GM03348 (cell line): ENCODE measurements around the gene CYBA.
A peak's percentile ranks its signal among the peaks of the same experiment; 100 is the strongest.

Experiments used
- DNase-seq: peaks from one replicate; pipeline ENCODE4 v3.0.0; 2012; ENCODE audit warnings: low spot score

CYBA gene

DNA sequence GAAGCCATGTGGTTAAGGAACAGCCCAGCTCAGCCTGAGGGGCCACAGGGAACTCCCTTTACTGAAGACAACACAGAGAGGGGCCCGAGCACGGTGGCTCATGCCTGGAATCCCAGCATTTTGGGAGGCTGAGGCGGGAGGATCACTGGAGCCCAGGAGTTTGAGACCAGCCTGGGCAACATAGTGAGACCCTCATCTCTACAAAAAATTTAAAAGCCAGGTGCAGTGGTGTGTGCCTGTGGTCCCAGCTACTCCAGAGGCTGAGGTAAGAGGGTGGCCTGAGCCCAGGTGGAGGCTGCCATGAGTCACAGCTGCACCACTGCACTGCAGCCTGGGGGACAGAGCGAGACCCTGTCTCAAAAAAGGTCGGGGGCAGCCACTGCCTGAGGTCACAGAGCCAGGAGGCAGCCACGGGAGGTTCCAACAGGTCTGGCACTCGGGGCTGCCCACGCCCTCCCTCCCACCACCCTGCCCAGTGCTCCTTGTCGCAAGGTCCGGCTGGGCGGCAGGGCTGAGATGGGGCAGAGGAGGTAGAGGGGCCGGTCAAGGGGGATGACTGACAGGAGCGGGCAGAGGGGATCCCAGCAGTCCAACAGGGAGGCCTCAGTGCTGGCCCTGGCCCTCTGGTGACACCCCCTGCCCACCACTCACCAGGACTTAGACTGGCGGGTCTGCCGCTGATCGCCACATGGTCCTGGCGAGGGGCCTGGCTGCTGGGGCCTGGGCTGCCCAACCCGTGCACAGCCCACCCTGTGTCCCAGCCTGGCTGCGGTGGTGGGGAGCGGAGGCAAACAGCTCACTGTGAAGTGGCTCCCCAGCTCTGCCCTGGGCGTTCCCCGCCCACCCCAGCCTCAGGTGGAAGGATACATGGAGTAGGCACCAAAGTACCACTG lies 3.4 kb downstream of the CYBA start:
- no peak for DNase-seq

DNA sequence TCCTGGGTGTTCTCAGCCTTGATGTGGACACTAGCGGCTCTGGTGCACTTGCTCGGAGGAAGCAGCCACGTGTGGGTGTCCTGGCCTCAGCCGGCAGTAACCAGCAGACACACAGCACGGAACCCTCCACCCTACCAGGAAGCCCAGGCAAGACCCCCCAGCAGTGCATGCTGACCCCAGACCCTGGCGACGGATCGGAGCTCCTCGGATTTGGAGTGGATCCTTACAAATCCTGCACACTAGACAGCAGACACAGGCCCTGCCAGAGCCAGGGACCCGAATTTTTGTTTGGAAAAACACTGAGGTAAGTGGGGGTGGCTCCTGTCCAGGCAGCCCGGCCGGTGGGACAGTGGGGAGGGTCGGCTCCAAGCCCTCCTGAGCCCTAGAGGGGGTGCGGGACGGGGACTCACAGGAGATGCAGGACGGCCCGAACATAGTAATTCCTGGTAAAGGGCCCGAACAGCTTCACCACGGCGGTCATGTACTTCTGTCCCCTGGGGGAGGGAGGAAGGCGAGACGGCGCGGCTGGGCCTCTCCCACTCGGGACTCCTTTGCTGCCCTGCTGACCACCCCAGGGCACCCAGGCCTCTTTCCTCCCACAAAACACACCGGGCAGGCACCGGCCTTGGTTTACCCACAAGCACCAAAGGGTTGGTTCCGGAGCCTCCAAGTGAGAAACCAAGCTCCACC lies 4.4 kb downstream of the CYBA start:
- DNase-seq, result no peak

DNA sequence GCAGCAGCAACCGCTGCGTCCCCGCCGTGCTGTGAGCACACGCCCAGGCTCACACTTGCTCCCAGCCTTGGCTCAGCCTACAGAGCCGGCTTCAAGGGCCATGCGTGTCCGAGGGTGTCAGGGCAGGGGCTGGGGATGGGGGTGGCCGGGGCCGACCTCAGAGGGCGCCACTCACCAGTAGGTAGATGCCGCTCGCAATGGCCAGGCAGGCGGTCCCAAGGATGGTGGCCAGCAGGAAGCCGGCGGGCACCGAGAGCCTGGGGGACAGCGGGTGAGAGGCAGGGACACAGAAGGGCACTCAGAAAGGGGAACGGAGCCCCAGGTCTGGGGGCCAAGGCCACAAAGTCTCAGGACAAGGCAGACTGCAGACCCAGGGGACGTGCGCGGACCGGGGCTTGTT lies 4.9 kb downstream of the CYBA start:
- no peak for DNase-seq

DNA sequence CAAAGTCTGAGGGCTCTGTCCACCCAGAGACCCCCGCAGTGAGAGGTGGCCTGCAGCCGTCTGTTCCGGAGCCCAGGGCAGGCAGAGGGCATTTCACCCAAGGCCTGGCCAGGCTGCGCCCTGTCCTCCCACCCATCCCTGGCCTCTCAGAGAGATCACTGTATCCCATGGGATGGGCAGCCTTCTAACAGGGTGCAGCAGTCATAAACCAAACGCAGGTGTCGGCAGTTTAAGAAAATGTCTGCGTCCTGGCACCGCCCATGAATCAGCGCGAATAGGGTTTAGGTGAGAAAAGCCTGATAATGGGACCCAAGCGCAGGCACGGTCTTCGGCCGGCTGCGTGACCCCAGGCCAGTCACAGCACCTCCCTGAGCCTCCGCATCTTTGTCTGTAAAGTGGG lies 5.4 kb downstream of the CYBA start:
- no peak for DNase-seq

DNA sequence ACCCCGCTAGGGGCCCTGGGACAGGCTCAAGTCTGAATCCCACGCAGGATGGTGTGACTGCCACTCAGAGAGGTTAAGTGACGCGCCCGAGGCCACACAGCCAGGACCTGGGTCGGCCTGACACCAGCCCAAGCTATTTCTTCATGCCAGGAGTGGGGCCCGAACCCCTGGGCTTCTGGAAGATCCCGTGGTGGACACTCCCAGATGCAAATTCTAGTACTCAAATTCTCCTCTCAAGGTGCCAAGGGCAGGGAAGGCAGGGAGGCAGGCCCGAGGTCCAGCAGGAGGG lies 7.3 kb downstream of the CYBA start:
- DNase-seq, result no peak

DNA sequence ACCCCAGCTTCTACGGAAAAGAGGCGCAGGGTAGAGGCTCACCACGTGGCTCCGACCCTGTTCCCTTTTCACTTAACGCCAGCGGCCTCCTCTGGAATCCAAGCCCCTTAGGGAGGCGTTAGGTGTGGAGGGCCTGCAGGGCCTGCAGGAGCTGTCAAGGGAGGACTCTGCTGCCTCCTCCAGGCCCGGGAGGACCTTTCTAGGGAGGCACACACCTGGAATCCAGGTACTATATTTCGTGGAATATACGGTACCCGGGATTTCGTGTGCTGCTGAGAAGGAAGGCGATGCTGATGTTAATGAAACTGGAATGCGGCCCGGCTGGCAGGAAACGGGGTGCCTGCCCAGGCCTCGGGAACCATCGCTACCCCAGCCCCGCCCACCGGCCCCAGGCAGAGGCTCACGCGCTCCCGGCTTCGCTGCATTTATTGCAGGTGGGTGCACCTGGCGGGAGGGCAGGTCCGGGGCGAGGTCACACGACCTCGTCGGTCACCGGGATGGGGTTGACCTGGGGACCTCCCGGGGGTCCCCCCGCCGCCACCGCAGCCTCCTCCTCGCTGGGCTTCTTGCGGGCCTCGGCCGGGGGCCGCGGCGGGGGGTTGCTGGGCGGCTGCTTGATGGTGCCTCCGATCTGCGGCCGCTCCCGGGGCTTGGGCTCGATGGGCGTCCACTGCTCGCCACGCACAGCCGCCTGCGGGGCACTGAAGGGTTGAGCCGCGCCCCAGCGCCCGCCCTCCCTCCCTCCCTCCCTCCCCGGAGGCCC lies 7.8 kb downstream of the CYBA start:
- no peak for DNase-seq

DNA sequence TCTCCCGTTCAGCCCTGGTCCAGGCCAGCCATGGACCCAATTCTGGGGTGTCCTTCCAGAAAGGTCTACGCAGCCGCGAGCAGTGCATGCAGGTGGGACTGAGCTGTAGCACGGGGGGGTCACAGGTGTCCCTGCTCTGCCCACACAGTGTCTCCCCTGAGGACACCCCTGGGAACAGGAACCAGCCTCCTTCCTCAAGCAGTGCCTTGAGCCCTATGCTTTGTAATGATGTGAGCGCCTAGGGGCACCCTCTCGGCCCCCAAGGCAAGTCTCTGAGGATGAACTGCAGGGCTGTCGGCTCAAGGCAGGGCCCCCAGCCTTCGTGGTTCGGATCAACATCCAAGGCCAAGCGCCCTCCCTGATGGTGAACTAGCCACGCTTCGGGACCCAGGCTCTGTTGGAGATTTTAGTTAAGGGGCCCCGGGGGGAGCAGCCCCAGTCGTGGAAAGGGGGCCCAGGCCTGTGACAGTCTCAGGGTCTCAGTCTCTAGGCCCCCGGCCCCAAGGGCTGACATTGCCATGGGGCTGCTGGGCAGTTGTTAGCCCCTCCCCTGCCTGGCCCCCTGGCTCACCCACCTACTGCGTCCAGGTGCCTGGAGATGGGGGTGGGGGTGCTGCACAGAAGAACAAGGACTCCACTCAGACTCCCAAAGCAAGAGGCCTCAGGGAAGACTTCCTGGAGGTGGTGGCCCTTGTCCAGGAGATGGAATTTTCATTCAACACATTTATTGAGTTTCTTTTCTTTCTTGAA lies 10.2 kb downstream of the CYBA start:
- no peak for DNase-seq

DNA sequence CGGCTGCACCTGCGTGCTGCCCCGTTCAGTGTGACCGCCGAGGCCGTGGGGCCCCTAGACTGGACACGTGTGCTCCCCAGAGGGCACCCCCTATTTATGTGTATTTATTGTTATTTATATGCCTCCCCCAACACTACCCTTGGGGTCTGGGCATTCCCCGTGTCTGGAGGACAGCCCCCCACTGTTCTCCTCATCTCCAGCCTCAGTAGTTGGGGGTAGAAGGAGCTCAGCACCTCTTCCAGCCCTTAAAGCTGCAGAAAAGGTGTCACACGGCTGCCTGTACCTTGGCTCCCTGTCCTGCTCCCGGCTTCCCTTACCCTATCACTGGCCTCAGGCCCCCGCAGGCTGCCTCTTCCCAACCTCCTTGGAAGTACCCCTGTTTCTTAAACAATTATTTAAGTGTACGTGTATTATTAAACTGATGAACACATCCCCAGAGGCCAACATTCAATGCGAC lies 10.8 kb downstream of the CYBA start:
- no peak for DNase-seq

DNA sequence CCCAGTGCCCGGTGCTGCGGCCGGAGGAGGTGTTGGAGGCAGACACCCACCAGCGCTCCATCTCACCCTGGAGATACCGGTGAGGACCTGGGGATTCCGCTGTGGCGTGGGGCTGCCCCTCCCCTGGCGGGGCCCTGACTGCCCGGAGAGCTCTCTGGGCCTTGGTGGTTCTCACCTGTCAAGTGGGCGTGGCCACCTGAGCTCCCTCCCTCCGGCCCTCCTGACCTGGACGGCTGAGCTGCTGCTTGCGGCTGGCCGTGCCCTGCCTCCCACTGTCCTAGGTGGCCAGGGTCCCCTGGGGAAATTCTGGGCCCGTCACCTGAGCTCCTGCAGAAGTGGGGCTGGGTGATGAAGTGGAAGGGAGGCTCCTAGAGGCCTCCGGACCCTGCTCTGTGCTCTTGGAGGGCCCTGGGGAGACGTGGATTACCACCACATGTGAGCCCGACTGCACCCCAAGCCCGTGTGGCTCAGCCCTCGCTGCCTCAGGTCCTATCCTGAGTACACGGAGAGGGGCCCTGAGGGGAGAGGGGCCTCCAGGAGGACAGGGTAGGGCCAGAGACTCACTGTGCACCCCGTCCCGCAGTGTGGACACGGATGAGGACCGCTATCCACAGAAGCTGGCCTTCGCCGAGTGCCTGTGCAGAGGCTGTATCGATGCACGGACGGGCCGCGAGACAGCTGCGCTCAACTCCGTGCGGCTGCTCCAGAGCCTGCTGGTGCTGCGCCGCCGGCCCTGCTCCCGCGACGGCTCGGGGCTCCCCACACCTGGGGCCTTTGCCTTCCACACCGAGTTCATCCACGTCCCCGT lies 11.4 kb downstream of the CYBA start:
- DNase-seq, result peak; percentile 39

DNA sequence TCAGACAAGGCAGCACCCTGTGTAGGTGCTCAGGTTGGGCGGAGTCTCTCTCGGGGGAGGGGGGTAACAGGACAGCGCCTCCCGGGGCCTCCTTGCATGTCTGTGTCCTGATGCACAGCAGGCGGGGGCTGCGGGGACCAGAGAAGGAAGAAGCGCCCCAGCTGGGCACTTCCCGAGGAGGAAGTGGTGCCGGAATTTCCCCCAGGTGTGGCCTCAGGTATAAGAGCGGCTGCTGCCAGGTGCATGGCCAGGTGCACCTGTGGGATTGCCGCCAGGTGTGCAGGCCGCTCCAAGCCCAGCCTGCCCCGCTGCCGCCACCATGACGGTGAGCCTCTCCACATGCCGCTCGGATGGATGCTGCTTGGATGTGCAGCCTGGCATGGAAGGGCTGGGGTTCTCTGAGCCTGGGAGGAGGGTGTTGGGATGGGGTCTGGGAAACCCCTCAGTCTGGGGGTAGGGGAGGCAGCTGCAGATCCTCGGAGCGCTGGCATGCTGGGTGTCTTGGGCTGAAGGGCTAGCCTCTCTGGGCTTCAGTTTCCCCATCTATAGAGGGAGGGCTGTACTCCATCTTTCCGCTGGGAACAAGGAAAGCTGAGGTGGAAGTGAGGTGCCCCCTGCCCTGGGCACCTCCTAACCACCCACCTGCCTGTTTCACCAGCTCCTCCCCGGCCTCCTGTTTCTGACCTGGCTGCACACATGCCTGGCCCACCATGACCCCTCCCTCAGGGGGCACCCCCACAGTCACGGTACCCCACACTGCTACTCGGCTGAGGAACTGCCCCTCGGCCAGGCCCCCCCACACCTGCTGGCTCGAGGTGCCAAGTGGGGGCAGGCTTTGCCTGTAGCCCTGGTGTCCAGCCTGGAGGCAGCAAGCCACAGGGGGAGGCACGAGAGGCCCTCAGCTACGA lies 12.3 kb downstream of the CYBA start, which contains the start of gene IL17C:
TSS of gene IL17C (plus strand) at position 250 of the 908 bp plus-strand sequence. CDS start at position 320, 70 bp downstream.
- DNase-seq, result no peak

DNA sequence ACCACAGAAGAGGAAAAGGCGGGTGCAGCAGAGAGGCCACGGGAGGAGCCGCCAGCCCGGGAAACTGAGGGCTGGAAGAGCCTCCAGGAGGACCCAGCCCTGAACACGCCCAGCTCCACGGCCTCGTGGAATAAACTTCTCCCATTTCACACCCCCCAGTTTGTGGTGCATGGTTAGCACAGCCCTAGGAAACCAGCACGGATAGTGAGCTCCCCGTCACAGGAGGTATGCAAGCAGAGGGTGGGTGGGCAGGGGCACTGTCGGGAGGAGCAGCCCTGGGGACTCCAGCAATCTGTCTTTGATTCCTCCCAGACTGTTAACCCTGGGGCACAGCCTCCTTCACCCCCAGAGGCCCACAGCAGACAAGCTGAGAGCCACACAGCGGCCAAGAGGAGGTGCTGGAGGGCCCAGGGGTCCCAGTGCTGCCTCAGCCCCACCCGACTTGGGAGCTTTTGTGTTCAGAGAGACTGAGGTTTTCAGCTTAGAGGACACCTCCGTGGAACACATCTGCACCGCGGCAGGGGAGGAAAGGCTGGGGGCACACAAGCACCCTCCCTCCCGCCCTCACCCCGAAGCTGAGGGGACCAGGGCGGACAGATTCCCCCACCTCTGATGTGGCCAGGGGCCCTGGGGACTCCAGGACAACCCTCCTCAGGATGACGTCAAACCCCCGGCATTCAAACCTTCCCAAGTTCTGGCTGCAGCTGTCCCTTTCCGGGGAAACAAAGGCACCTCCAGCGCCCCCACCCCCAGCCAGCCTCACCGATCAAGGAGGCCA lies 14.2 kb downstream of the CYBA start:
- DNase-seq, result no peak

DNA sequence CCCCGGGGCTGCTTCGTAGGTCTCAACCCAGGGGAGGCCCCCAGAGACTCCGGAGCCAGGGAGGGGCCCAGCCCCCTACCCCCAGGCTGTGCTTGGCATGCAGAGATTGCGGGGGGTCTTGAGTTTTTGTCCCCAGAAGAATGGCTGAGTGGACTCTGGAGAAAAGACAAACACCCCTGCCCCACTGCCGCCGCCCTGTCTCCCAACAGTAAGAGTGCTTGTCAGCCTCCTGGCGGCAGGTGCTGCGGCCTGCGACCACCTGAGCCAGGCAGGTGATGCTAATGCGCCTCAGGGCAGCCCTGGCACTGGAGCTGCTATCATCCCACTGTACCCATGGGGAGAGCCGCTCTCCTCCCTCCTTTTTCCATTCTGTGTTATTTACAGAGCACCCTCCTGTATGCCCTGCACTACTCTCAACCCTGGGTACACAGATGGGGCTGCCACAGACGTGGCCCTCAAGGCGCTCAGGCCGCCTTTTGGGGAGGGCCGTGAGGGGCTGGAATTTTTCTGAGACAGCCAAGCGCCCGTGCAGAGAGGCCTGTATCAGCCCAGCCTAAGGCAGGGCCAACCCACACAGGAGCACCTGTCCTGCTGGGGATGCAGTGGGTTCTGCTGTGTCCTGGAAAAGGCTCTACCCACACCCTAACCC lies 15.1 kb downstream of the CYBA start:
- DNase-seq, result no peak

DNA sequence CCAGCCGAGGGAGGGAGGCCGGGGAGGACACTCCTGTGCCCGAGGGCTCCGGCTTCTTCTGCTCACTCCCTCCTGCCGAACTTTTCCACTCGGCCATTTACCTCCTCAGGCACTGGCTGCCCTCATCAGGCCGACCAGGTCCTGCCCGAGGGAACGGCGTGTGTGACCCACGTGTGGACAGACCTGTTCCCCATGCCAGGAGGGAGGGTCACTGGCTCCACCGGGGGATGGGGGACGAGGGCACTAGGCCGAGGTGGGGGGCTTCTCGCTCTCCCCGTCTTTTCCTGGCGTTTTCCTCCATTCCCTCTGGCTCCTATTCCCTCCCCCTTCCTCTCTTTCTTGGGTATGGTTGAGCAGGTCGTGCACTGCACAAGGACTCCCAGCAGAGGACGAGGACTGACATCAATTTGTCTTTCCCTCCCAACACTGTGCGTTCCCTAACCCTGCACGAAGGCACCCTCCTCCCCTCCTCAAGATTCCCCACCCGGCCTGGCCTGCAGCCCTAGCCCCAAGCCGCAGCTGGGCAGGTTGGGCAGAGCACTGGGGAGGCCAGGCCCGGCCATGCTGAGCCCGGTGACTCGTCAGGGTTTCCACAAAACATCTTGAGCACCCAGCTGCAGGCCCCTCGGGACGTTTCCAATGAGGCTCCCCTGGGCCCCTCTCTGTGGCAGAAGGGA lies 15.7 kb downstream of the CYBA start:
- DNase-seq, result peak; percentile 31

DNA sequence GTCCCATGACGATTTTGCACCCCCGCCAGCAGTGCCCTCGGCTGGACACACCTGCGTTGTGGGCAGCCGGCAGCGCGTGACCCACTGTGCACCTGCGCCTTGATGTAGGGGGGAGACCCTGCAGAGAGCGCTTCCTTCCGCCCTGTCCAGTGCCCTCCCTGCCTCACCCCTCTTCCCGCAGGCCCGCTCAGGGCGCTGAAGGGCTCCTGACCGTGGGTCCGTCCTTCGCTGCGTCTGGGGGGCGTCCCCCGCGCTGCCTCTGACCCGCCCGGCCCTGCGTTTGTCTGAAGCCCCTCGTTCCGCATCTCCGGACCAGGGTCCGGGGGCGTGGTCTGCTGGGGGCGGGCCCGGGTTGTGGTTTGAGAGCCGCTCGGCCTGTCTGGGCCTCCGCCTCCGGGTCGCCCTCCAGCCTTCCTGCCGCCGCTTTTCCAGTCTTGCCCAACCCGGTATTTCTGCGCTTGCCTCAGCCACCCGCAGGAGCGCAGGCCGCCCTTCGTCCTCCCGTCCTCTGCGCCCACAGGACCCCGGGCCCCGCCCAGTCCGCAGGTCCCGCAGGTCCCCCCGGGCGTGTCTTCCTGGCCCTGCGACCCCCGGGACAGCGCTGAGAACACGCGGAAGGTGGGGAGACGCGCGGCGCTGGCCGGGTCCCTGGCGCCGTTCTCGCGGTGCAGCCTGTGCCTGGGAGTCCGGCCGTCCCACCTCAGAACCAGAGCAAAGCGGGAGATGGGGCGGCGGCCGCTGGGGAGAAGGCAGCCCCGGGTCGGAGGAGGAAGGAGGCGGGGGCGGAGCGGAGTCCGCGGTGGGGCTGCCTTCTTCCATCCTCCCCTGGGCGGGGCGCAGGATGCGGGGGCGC lies 16.5 kb downstream of the CYBA start:
- DNase-seq, result peak; percentile 86

DNA sequence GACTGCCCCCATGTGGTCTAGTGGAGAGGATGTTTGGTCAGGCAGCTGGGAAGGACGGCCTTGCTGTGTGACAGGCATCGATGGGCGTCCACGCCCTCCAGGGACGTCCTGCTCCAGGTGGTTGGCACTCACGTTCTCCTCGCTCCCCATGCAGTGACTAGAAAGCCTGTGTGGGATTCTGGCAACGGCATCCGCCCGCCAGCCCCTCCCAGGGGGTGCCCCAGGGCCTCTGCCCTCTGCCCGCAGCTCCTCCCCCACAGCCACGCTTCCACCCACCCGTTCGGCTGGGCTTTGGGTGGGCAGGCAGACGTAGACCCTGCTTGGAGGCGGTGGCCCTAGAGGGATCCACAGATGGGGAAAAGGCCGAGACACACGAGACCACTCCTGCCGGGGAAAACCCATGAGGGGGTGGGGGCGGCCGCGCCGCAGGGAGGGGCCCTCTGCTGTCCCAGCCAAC lies 17.1 kb downstream of the CYBA start:
- peak; percentile 36 for DNase-seq

DNA sequence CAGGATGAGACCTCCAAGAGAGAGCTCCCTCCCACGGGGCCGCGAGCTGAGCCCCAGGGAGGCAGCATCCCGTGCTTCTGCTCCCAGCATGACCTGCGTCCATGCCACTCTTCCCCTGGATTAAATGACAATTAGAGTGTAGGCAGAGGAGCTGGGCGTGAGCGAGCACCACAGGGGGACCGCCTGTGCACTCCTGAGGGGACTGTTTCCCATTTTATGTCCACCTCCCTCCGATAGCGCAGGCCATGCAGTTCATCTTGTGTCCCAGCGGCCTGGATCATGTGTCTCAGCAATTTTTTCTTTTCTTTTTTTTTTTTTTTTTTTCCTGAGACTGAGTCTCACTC lies 18.3 kb downstream of the CYBA start:
- no peak for DNase-seq

DNA sequence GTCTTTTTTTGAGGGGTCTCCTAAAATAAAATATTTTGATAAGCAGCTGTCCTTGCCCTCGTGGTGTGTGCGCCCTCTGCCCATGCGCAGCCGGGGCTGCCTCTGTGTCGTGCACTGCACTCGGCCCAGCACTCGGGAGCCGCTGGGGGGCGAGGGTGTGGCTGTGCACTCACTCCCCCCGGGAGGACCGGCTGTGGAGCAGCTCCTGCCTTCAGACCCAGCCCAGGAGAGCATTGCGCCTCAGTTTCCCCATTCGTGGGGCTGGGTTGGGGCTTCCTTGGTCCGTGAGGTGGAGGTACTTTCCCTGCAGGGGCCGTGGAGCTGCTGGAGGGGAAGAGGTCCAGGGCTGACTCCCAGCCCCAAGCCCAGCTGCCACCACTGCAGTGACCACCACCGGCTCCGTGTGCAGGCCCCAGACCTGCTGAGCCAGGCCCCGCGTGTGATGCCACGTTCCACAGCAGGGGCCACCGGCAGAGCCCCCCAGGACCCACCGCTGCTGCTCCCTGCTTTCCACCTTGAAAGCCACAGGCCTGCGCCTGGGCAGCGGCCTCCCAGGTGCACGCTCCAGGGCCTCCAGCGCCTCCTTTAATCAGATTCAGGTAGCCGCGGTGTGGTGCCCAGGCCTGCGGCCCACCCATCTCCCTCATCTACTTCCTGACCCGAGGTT lies 18.8 kb downstream of the CYBA start:
- DNase-seq, result no peak
